Ascending aorta (tissue), 2 donors: Measurements from ENCODE around the gene SMAD4. TPM values are rescaled to one million over a fixed set of nuclear protein-coding genes. Genes with fewer than 3 reads are reported as not detected.

Experiments used
- DNase-seq, 2 donors: peaks; one replicate each; pipeline ENCODE4 v3.0.0-alpha.2; 2019; ENCODE audit warnings: low spot score in 2 of 2
- H3K27ac ChIP-seq, 2 donors: fragments of 200-600 bp; sonication (generic); one replicate each; pipeline ENCODE4 v1.5.1; 2016 to 2017; ENCODE audit warnings: mild to moderate bottlenecking in 1 of 2
- H3K27me3 ChIP-seq: fragments of 200-600 bp; sonication (generic); one replicate; pipeline ENCODE4 v1.5.1; 2017
- H3K36me3 ChIP-seq, 2 donors: fragments of 200-600 bp; sonication (generic); one replicate each; pipeline ENCODE4 v1.5.1; 2016
- H3K4me1 ChIP-seq, 2 donors: fragments of 200-600 bp; sonication (generic); one replicate each; pipeline ENCODE4 v1.5.1; 2016 to 2017; ENCODE audit warnings: mild to moderate bottlenecking in 1 of 2
- H3K4me3 ChIP-seq, 2 donors: fragments of 200-600 bp; sonication (generic); one replicate each; pipeline ENCODE4 v1.5.1; 2016 to 2017; ENCODE audit warnings: mild to moderate bottlenecking in 1 of 2
- H3K9me3 ChIP-seq, 2 donors: fragments of 200-600 bp; sonication (generic); one replicate each; pipeline ENCODE4 v1.5.1; 2016
- intact Hi-C: fragments of 100-400 bp; cut with DNase I; formaldehyde crosslinking; loops from one replicate; pipeline ENCODE4 v1.15.1; 2023
- total RNA-seq: library from RNA; depleted of rRNA; stranded (reverse); fragments of >200 nt; gene quantifications from one replicate; pipeline ENCODE4 v1.1.0, GENCODE V29; 2016
- TF ChIP-seq, protein P1 (sequence below), 3 experiments: fragments of 200-600 bp in 2 of 3; fragments of 450-650 bp in 1 of 3; sonication (generic) in 2 of 3; IDR thresholded peaks; one replicate each; pipeline ENCODE4 v1.5.1; 2016 to 2019; ENCODE audit warnings: antibody characterized with exemption in 3 of 3, mild to moderate bottlenecking in 1 of 3, moderate library complexity in 1 of 3

SMAD4 gene
- total RNA-seq: 196 TPM

DNA sequence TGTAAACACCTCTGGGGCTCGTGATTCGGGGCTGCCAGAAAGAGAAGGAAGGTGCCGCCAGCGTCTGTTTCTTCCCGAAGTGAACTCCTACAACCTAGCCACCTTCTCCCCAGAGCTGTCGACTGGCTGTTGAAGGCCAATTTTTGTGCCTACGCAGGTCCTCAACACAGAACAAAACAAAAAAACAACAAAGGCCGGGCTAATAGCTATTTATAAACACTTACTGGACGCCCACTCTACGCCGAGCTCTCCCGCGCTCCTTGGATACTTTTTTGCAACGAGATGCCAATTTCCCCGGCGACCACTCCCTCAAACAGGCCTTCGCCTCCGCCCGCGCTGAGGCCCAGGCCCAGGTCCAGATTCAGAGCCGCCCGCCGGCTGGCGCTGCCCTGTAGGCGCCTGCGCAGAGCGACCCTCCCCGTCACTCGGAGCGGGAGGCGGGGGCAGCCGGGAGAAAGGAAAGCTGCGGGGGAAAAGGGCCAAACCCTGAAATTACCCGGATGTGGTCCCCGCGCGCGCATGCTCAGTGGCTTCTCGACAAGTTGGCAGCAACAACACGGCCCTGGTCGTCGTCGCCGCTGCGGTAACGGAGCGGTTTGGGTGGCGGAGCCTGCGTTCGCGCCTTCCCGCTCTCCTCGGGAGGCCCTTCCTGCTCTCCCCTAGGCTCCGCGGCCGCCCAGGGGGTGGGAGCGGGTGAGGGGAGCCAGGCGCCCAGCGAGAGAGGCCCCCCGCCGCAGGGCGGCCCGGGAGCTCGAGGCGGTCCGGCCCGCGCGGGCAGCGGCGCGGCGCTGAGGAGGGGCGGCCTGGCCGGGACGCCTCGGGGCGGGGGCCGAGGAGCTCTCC lies at the start of gene SMAD4:
Gene SMAD4 (plus strand): TSS at position 520 of the 843 bp plus-strand sequence. CDS start 16,834 bp downstream, outside the sequence.
- TF ChIP-seq, protein P1, sequence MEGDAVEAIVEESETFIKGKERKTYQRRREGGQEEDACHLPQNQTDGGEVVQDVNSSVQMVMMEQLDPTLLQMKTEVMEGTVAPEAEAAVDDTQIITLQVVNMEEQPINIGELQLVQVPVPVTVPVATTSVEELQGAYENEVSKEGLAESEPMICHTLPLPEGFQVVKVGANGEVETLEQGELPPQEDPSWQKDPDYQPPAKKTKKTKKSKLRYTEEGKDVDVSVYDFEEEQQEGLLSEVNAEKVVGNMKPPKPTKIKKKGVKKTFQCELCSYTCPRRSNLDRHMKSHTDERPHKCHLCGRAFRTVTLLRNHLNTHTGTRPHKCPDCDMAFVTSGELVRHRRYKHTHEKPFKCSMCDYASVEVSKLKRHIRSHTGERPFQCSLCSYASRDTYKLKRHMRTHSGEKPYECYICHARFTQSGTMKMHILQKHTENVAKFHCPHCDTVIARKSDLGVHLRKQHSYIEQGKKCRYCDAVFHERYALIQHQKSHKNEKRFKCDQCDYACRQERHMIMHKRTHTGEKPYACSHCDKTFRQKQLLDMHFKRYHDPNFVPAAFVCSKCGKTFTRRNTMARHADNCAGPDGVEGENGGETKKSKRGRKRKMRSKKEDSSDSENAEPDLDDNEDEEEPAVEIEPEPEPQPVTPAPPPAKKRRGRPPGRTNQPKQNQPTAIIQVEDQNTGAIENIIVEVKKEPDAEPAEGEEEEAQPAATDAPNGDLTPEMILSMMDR (IDR thresholded peaks at IDR 0.05): no peak
- H3K27me3 ChIP-seq: no peaks in the 10 kb centered on the region
- peak; percentile 79 to 98 for DNase-seq
- no peaks in the 10 kb centered on the region for H3K9me3 ChIP-seq
- intact Hi-C loops: loop anchor here (1.0 to 10.0 kb wide), 6 partner anchors 63 to 1545 kb away; partner anchors contain the start of genes C18orf32, MBD1, ME2 and SKA1
- peak within 1 kb of the TSS; percentile 92 to 99 for H3K27ac ChIP-seq
- H3K36me3 ChIP-seq: no peaks in the 10 kb centered on the region
- H3K4me3 ChIP-seq: peak within 1 kb of the TSS; percentile 91 to 95
- H3K4me1 ChIP-seq: peaks cover 3 to 34% of the 10 kb centered on the region in 2 donors

DNA sequence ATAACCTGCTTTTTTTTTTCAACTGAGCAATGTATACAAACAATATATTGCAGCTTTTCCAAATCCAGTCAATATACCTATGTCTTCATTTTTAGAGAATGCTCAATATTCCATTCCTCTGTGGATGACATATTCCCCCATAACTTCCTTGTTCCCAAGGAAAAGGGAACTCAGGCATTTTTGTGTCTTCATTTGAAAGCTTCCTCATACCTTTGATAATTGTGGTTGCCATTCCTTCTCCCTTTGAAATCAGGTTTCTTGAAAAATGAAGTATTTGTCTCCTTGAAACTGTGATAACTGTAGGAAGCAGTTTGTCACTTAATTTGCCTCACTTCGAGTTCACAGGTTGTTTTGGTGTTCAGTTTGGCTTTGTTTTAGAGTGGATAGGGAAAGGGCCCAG lies 48.6 kb upstream of the SMAD4 start:
- H3K36me3 ChIP-seq: peaks cover 7 to 23% of the 10 kb centered on the region in 2 donors
- H3K27me3 ChIP-seq: no peaks in the 10 kb centered on the region
- intact Hi-C loops: no loop called here
- no peak overlapping the region for H3K27ac ChIP-seq
- TF ChIP-seq, protein P1 (IDR thresholded peaks at IDR 0.05): no peak
- H3K4me3 ChIP-seq: no peak overlapping the region
- no peak for DNase-seq
- no peaks in the 10 kb centered on the region for H3K9me3 ChIP-seq
- no peaks in the 10 kb centered on the region for H3K4me1 ChIP-seq

DNA sequence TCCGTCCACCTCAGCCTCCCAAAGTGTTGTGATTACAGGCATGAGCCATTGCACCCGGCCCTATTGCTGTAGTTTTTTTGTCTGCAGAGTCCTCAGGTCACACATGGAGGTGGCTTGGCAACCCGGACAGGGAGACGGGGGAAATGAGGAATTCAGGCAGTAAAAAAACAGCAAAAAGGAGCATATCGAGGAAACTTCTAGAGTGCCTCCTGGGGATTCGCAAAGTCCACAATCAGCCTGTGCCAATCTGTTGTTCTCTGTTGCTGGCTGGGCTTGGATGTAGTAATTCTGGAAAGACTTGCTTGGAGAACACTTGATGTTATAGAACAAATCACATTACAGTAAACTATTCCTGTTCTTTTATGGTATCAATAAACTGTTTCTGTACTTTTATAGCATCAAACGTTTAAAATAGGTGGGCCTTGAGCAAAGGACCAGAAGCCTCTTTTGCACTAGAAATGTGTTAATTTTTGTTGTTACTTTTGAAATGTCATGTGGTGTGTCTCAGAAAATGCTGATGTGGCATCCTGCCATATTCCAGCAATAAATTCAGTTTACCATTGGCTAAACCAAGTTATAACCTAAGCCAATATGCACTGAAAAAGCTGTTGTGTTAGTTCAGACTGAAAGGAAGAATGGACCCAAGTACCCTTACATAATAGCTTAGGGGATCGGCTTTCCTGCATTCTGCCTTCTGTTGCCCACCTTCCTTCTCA lies 47.8 kb upstream of the SMAD4 start:
- Histone ChIP-seq H3K9me3 (no peaks in the 10 kb centered on the region), H3K36me3 (peaks cover 6 to 15% of the 10 kb centered on the region in 2 donors), H3K4me1 (peaks cover 0 to 2% of the 10 kb centered on the region in 2 donors), H3K4me3 (no peak overlapping the region), H3K27ac (no peak overlapping the region), H3K27me3 (no peaks in the 10 kb centered on the region)
- intact Hi-C loops: no loop called here
- no peak for DNase-seq
- TF ChIP-seq, protein P1 (IDR thresholded peaks at IDR 0.05): no peak

DNA sequence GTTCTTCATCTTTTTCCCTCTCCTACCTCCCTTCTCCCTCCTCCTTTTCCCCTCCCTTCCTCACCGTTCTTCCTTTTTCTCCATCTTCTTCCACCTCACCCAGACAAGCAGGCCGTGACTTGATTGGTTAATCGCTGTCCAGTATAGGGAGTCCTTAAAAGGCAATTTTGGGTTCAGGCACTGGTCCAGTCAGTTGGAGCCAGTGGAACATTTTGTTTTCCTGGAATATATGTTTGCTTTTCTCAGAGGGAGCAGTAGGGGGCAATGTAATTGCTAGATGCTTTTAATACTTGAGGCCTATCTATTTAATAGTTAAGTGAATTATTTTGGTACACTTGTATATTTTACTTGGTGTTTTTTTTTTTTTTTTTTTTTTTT lies 47.2 kb upstream of the SMAD4 start:
- H3K9me3 ChIP-seq: no peaks in the 10 kb centered on the region
- TF ChIP-seq, protein P1 (IDR thresholded peaks at IDR 0.05): no peak
- no peak for DNase-seq
- no peaks in the 10 kb centered on the region for H3K27me3 ChIP-seq
- no peak overlapping the region for H3K4me3 ChIP-seq
- H3K36me3 ChIP-seq: peaks cover 3 to 9% of the 10 kb centered on the region in 2 donors
- peaks cover 0 to 2% of the 10 kb centered on the region in 2 donors for H3K4me1 ChIP-seq
- intact Hi-C loops: no loop called here
- H3K27ac ChIP-seq: no peak overlapping the region

DNA sequence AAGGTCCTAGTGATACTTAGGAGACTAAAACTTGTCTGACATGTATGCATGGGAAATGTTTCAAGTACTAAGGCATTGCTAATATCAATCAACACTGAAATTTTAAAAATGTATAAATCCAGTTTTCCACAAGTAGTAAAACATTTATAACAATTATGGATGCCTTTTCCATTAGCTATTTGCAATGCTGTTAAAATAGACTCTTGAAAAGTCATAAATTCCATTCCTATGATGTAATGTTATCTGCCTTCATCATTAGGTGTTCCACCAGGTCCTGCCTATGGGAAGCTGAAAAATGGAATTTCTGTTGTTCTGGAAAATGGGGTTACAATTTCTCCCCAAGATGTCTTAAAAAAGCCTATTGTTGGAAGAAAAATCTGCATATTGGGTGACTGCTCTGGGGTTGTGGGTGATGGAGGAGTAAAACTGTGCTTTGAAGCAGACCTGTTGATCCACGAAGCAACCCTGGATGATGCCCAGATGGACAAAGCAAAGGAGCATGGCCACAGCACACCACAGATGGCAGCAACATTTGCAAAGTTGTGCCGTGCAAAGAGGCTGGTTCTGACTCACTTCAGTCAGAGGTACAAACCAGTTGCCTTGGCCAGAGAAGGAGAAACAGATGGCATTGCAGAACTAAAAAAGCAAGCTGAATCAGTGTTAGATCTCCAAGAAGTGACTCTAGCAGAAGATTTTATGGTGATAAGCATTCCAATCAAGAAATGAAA lies 43.5 kb upstream of the SMAD4 start:
- Histone ChIP-seq H3K27ac (peak overlapping the region; percentile 48 to 63), H3K27me3 (no peaks in the 10 kb centered on the region), H3K9me3 (no peaks in the 10 kb centered on the region)

More for the DNA sequence above, 43.5 kb upstream of the SMAD4 start:
- intact Hi-C loops: no loop called here
- TF ChIP-seq, protein P1 (IDR thresholded peaks at IDR 0.05): no peak
- Histone ChIP-seq H3K4me1 (peaks cover 0 to 2% of the 10 kb centered on the region in 2 donors), H3K4me3 (no peak overlapping the region), H3K36me3 (no peaks in the 10 kb centered on the region)
- no peak for DNase-seq
